Endodermal cell (in vitro differentiated cells): ENCODE measurements around the gene RALGAPA2. TPM values are rescaled to one million over a fixed set of nuclear protein-coding genes. Genes with fewer than 3 reads are reported as not detected.

ENCODE experiments used
- DNase-seq: peaks from one replicate; pipeline ENCODE4 v3.0.0-alpha.2; 2017
- H3K27ac ChIP-seq: 2 replicates; pipeline ENCODE4 v1.5.1; 2013; ENCODE audit warnings: mild to moderate bottlenecking, low read depth, low read length, moderate library complexity
- H3K27me3 ChIP-seq: 2 replicates; pipeline ENCODE4 v1.6.1; 2013; ENCODE audit warnings: mild to moderate bottlenecking, low read length, moderate library complexity; ENCODE audit not compliant: insufficient read depth, control insufficient read depth, poor library complexity, severe bottlenecking
- H3K36me3 ChIP-seq: 2 replicates; pipeline ENCODE4 v1.7.0; 2013; ENCODE audit warnings: mild to moderate bottlenecking, low read length, moderate library complexity; ENCODE audit not compliant: control insufficient read depth, insufficient read depth
- H3K4me1 ChIP-seq: one replicate; pipeline ENCODE4 v1.7.0; 2013; ENCODE audit warnings: low read length; ENCODE audit not compliant: control insufficient read depth, insufficient read depth
- H3K4me3 ChIP-seq: 2 replicates; pipeline ENCODE4 v1.5.1; 2013; ENCODE audit warnings: mild to moderate bottlenecking, low read length, moderate library complexity
- H3K9ac ChIP-seq: 2 replicates; pipeline ENCODE4 v1.6.1; 2013; ENCODE audit warnings: mild to moderate bottlenecking, low read length, moderate library complexity; ENCODE audit not compliant: poor library complexity, severe bottlenecking; ENCODE audit errors: extremely low read depth
- H3K9me3 ChIP-seq: 2 replicates; pipeline ENCODE4 v1.6.1; 2013; ENCODE audit warnings: mild to moderate bottlenecking, low read length, moderate library complexity; ENCODE audit not compliant: control insufficient read depth
- H3K27ac Mint-ChIP-seq: 2 replicates; pipeline ENCODE4 v1.8.0; 2020; ENCODE audit warnings: mixed read lengths
- H3K27me3 Mint-ChIP-seq: 2 replicates; pipeline ENCODE4 v1.8.0; 2021; ENCODE audit warnings: mild to moderate bottlenecking, mixed read lengths; ENCODE audit not compliant: insufficient read depth
- H3K36me3 Mint-ChIP-seq: 2 replicates; pipeline ENCODE4 v1.8.0; 2020; ENCODE audit warnings: low read depth, mixed read lengths
- H3K4me1 Mint-ChIP-seq: 2 replicates; pipeline ENCODE4 v1.8.0; 2020; ENCODE audit warnings: mixed read lengths
- H3K4me3 Mint-ChIP-seq: 2 replicates; pipeline ENCODE4 v1.8.0; 2020; ENCODE audit warnings: mild to moderate bottlenecking, moderate library complexity, mixed read lengths
- H3K9me3 Mint-ChIP-seq: 2 replicates; pipeline ENCODE4 v1.8.0; 2020; ENCODE audit warnings: mild to moderate bottlenecking, mixed read lengths
- CTCF ChIP-seq: fragments of 200-600 bp; sonication (generic); conservative IDR thresholded peaks from 2 replicates; pipeline ENCODE4 v1.5.0; 2021; ENCODE audit warnings: antibody characterized with exemption, mild to moderate bottlenecking
- WGBS, 2 experiments: methylation state at CpG; one replicate each; pipeline versions ENCODE4 v1.1.5 to v1.1.7; 2013; ENCODE audit warnings: missing lambda C conversion rate in 2 of 2, mixed read lengths in 1 of 2; ENCODE audit not compliant: insufficient coverage in 1 of 2, insufficient read length in 1 of 2; 5-methylcytosine and 5-hydroxymethylcytosine counted together
- total RNA-seq, 2 donors: library from RNA; stranded (reverse); fragmentation: NEBNext Ultra II Directional in 1 of 2; extraction: Animal tissue kit (Norgen Biotek cat#: 25700) in 1 of 2; gene quantifications; 2 replicates in 1 of 2; 3 replicates in 1 of 2; pipeline ENCODE4 v1.2.1, GENCODE V29; 2021

Gene RALGAPA2
- total RNA-seq, 2 donors from 2014 or later: 19.5 to 24.6 TPM

- Histone ChIP-seq H3K27me3 (no peaks in the 10 kb centered on the region), H3K9me3 (no peaks in the 10 kb centered on the region), H3K4me3 (no peak overlapping the region), H3K27ac (no peak overlapping the region), H3K4me1 (no peaks in the 10 kb centered on the region), H3K36me3 (peaks cover 6% of the 10 kb centered on the region), H3K9ac (no peak overlapping the region)
- no peak for DNase-seq
- 89 to 90% methylated on average over 3 of the region's 3 CpGs for WGBS, 2 experiments
- H3K27me3 Mint-ChIP-seq: no peaks in the 10 kb centered on the region
- H3K4me1 Mint-ChIP-seq: no peaks in the 10 kb centered on the region
- no peak overlapping the region for H3K27ac Mint-ChIP-seq
- no peaks in the 10 kb centered on the region for H3K9me3 Mint-ChIP-seq
- H3K4me3 Mint-ChIP-seq: no peak overlapping the region
- TF ChIP-seq CTCF: no peak
- H3K36me3 Mint-ChIP-seq: no peaks in the 10 kb centered on the region
Measured at GRCh38 chr20:20528861-20529260, 183.6 kb downstream of the RALGAPA2 start.

GRCh38 chr20:20527661-20528060 is 184.8 kb downstream of the RALGAPA2 start:
- Histone ChIP-seq H3K4me1 (no peaks in the 10 kb centered on the region), H3K27ac (no peak overlapping the region), H3K9me3 (no peaks in the 10 kb centered on the region), H3K27me3 (no peaks in the 10 kb centered on the region), H3K9ac (no peak overlapping the region), H3K4me3 (no peak overlapping the region), H3K36me3 (peaks cover 11% of the 10 kb centered on the region)
- H3K27ac Mint-ChIP-seq: no peak overlapping the region
- no peak for DNase-seq
- H3K4me1 Mint-ChIP-seq: no peaks in the 10 kb centered on the region
- TF ChIP-seq CTCF: no peak
- no peaks in the 10 kb centered on the region for H3K9me3 Mint-ChIP-seq
- H3K27me3 Mint-ChIP-seq: no peaks in the 10 kb centered on the region
- no peaks in the 10 kb centered on the region for H3K36me3 Mint-ChIP-seq
- 93 to 100% methylated on average over 2 to 4 of the region's 4 CpGs for WGBS, 2 experiments
- no peak overlapping the region for H3K4me3 Mint-ChIP-seq

GRCh38 chr20:20525756-20526155 is 186.7 kb downstream of the RALGAPA2 start:
- Mint-ChIP-seq H3K9me3 (no peaks in the 10 kb centered on the region), H3K4me3 (no peak overlapping the region), H3K4me1 (no peaks in the 10 kb centered on the region), H3K27me3 (no peaks in the 10 kb centered on the region), H3K36me3 (peaks cover 2% of the 10 kb centered on the region), H3K27ac (no peak overlapping the region)
- Histone ChIP-seq H3K4me3 (no peak overlapping the region), H3K4me1 (no peaks in the 10 kb centered on the region), H3K27me3 (no peaks in the 10 kb centered on the region), H3K9me3 (no peaks in the 10 kb centered on the region), H3K9ac (no peak overlapping the region), H3K27ac (no peak overlapping the region), H3K36me3 (peaks cover 13% of the 10 kb centered on the region)
- no peak for TF ChIP-seq CTCF
- DNase-seq: no peak
- whole genome bisulfite sequencing, 2 experiments: 87 to 94% methylated on average over 2 to 6 of the region's 6 CpGs
